PC-3 (cell line): Measurements from ENCODE around the gene SH2D3A. TPM values are rescaled to one million over a fixed set of nuclear protein-coding genes. Genes with fewer than 3 reads are reported as not detected.

Source experiments
- ATAC-seq: fragments of 200-7000 bp; cut with Tn5 transposase; 2 replicates; pipeline ENCODE4 v1.9.1; 2020; ENCODE audit warnings: mild to moderate bottlenecking, moderate library complexity
- BruUV-seq: library from RNA; stranded (reverse); fragments of 400-500 nt; replicated peaks from 2 replicates; lab custom pipeline; 2021; lab: Mats Ljungman, UMichigan
- CTCF ChIA-PET: fragments of 300-600 bp; sonication (Branson Sonifier 250); formaldehyde crosslinking; loops from one replicate; lab custom pipeline; 2022; ENCODE audit warnings: antibody characterized with exemption; lab: Charles Lee
- POLR2A ChIA-PET: fragments of 300-600 bp; sonication (Branson Sonifier 250); formaldehyde crosslinking; loops from one replicate; lab custom pipeline; 2022; ENCODE audit warnings: antibody characterized with exemption; ENCODE audit not compliant: unreplicated experiment; lab: Charles Lee
- DNase-seq: peaks from one replicate; pipeline ENCODE4 v3.0.0-alpha.2; 2015
- H2AFZ ChIP-seq: fragments of 300-600 bp; sonication (generic); 2 replicates; pipeline ENCODE4 v1.6.0; 2016; ENCODE audit warnings: antibody characterized with exemption, low read length
- H3F3A ChIP-seq: fragments of 300-600 bp; sonication (generic); one replicate; pipeline ENCODE4 v1.6.0; 2017; ENCODE audit warnings: antibody characterized with exemption, low read length, control low read depth, mild to moderate bottlenecking; ENCODE audit not compliant: unreplicated experiment
- H3K27ac ChIP-seq: fragments of 300-600 bp; sonication (generic); 2 replicates; pipeline ENCODE4 v1.5.1; 2016; ENCODE audit warnings: mild to moderate bottlenecking, low read length
- H3K27me3 ChIP-seq: fragments of 300-600 bp; sonication (generic); 2 replicates; pipeline ENCODE4 v1.6.1; 2016; ENCODE audit warnings: low read length, mixed read lengths
- H3K36me3 ChIP-seq: fragments of 300-600 bp; sonication (generic); 2 replicates; pipeline ENCODE4 v1.6.1; 2016; ENCODE audit warnings: low read depth, mixed run types, low read length, mixed read lengths
- H3K4me1 ChIP-seq: fragments of 300-600 bp; sonication (generic); 2 replicates; pipeline ENCODE4 v1.5.1; 2016; ENCODE audit warnings: low read length; ENCODE audit not compliant: insufficient read depth
- H3K4me2 ChIP-seq: fragments of 300-600 bp; sonication (generic); 2 replicates; pipeline ENCODE4 v1.6.0; 2016; ENCODE audit warnings: low read length
- H3K4me3 ChIP-seq: fragments of 300-600 bp; sonication (generic); 2 replicates; pipeline ENCODE4 v1.5.1; 2016; ENCODE audit warnings: mild to moderate bottlenecking, low read length, mixed read lengths
- H3K79me2 ChIP-seq: fragments of 300-600 bp; sonication (generic); 2 replicates; pipeline ENCODE4 v1.6.1; 2017; ENCODE audit warnings: low read length, mixed read lengths
- H3K9ac ChIP-seq: fragments of 300-600 bp; sonication (generic); 2 replicates; pipeline ENCODE4 v1.6.0; 2016; ENCODE audit warnings: mild to moderate bottlenecking, low read length
- H3K9me2 ChIP-seq: fragments of 300-600 bp; sonication (generic); replicated peaks from 2 replicates; pipeline ENCODE4 v1.6.1; 2016; ENCODE audit warnings: mixed run types, low read length, mixed read lengths
- H3K9me3 ChIP-seq: fragments of 300-600 bp; sonication (generic); 2 replicates; pipeline ENCODE4 v1.6.1; 2016; ENCODE audit warnings: low read length, mixed read lengths
- H4K20me1 ChIP-seq: fragments of 300-600 bp; sonication (generic); 2 replicates; pipeline ENCODE4 v1.6.1; 2016; ENCODE audit warnings: low read length, mixed read lengths
- EZH2 ChIP-seq: fragments of 300-600 bp; sonication (generic); IDR thresholded peaks from one replicate; pipeline ENCODE4 v1.6.1; 2017; ENCODE audit warnings: antibody characterized with exemption, mild to moderate bottlenecking, low read length; ENCODE audit not compliant: unreplicated experiment
- EZH2phosphoT487 ChIP-seq: fragments of 300-600 bp; sonication (generic); IDR thresholded peaks from 2 replicates; pipeline ENCODE4 v1.6.1; 2018; ENCODE audit warnings: mild to moderate bottlenecking, antibody characterized with exemption, low read length, borderline replicate concordance
- intact Hi-C: fragments of 100-400 bp; cut with micrococcal nuclease; formaldehyde crosslinking; loops from 2 replicates; pipeline ENCODE4 v1.9.0; 2023
- total RNA-seq: library from RNA; depleted of rRNA; stranded (reverse); fragments of >200 nt; gene quantifications from 2 replicates; pipeline ENCODE4 v1.2.3, GENCODE V29; 2014
- TF ChIP-seq, protein P1 (sequence below): fragments of 300-600 bp; sonication (generic); conservative IDR thresholded peaks from 2 replicates; pipeline ENCODE4 v1.5.1; 2017; ENCODE audit warnings: antibody characterized with exemption, low read depth, mild to moderate bottlenecking, low read length

The SH2D3A gene
- total RNA-seq, 1 experiment from 2014 or later: 141 TPM

- no peak for ATAC-seq
- POLR2A ChIA-PET: no interaction called here
- intact Hi-C loops: no loop called here
Observed at GRCh38 chr19:6721773-6722172, 45.5 kb downstream of the SH2D3A start.

DNA sequence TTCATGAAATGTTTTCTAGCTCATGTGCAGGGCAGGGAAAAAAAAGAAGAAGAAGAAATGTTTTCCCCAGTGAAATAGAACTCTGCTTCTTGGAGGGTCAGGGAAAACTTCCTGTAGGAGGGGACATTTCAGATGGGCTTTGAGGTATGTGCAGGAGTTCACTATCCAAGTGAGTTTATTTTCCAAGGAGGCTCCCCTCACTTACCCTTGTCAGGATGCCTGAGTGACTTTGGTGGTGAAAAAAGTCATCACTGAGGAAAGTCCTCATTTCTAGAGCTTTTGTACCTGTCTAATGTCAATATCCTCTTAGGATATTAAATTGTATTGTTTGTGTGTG, 46.1 kb downstream of the SH2D3A start:
- Histone ChIP-seq H3K9me2 (no peaks in the 10 kb centered on the region), H3K79me2 (no peaks in the 10 kb centered on the region), H3K9ac (no peak overlapping the region), H4K20me1 (no peaks in the 10 kb centered on the region), H2AFZ (no peak overlapping the region), H3F3A (no peaks in the 10 kb centered on the region), H3K36me3 (no peaks in the 10 kb centered on the region), H3K27ac (no peak overlapping the region), H3K9me3 (no peaks in the 10 kb centered on the region), H3K4me1 (no peaks in the 10 kb centered on the region; the same call in 1 of the 2 replicates), H3K4me3 (no peak overlapping the region), H3K27me3 (no peaks in the 10 kb centered on the region), H3K4me2 (no peak overlapping the region)
- ATAC-seq (no peak), DNase-seq (no peak)
- TF ChIP-seq EZH2phosphoT487: no peak
- TF ChIP-seq, protein P1, sequence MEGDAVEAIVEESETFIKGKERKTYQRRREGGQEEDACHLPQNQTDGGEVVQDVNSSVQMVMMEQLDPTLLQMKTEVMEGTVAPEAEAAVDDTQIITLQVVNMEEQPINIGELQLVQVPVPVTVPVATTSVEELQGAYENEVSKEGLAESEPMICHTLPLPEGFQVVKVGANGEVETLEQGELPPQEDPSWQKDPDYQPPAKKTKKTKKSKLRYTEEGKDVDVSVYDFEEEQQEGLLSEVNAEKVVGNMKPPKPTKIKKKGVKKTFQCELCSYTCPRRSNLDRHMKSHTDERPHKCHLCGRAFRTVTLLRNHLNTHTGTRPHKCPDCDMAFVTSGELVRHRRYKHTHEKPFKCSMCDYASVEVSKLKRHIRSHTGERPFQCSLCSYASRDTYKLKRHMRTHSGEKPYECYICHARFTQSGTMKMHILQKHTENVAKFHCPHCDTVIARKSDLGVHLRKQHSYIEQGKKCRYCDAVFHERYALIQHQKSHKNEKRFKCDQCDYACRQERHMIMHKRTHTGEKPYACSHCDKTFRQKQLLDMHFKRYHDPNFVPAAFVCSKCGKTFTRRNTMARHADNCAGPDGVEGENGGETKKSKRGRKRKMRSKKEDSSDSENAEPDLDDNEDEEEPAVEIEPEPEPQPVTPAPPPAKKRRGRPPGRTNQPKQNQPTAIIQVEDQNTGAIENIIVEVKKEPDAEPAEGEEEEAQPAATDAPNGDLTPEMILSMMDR: no peak
- no peak for TF ChIP-seq EZH2
- ChIA-PET CTCF (no interaction called here), POLR2A (no interaction called here)
- BruUV-seq: no TSS peak
- intact Hi-C loops: no loop called here

More at GRCh38 chr19:6721773-6722172, 45.5 kb downstream of the SH2D3A start:
- Histone ChIP-seq H3K4me1 (no peaks in the 10 kb centered on the region; the same call in 1 of the 2 replicates), H3K27me3 (no peaks in the 10 kb centered on the region), H3K9me3 (no peaks in the 10 kb centered on the region), H4K20me1 (no peaks in the 10 kb centered on the region), H3K27ac (no peak overlapping the region), H3F3A (no peaks in the 10 kb centered on the region), H3K9ac (no peak overlapping the region), H3K9me2 (no peaks in the 10 kb centered on the region), H3K36me3 (no peaks in the 10 kb centered on the region), H3K79me2 (no peaks in the 10 kb centered on the region), H3K4me2 (no peak overlapping the region), H2AFZ (no peak overlapping the region), H3K4me3 (no peak overlapping the region)
- CTCF ChIA-PET: no interaction called here
- no TSS peak for BruUV-seq
- TF ChIP-seq, protein P1: no peak
- no peak for TF ChIP-seq EZH2
- TF ChIP-seq EZH2phosphoT487: no peak
- no peak for DNase-seq

- Histone ChIP-seq H3K36me3 (no peaks in the 10 kb centered on the region), H3K9me3 (no peaks in the 10 kb centered on the region), H3K4me1 (no peaks in the 10 kb centered on the region; the same call in 1 of the 2 replicates), H3K9ac (no peak within 1 kb of the TSS), H3K27me3 (no peaks in the 10 kb centered on the region), H3K27ac (no peak within 1 kb of the TSS), H2AFZ (no peak within 1 kb of the TSS), H3K79me2 (no peaks in the 10 kb centered on the region), H4K20me1 (no peaks in the 10 kb centered on the region), H3K9me2 (no peaks in the 10 kb centered on the region), H3F3A (no peaks in the 10 kb centered on the region), H3K4me2 (no peak within 1 kb of the TSS), H3K4me3 (no peak within 1 kb of the TSS)
- ChIA-PET POLR2A (no interaction called here), CTCF (no interaction called here)
- TF ChIP-seq EZH2 (no peak), EZH2phosphoT487 (no peak)
- TF ChIP-seq, protein P1: no peak
- BruUV-seq: no TSS peak
- intact Hi-C loops: no loop called here
- no peak for ATAC-seq
- DNase-seq: no peak
Observed at GRCh38 chr19:6720369-6721137, 46.7 kb downstream of the SH2D3A start, which contains the start of gene C3. C3 (minus strand) TSS chr19:6720650; CDS start chr19:6720589, 61 bp downstream.
